ENCODE results near the gene FBLN1. TPM values are rescaled to one million over a fixed set of nuclear protein-coding genes. Genes with fewer than 3 reads are reported as not detected.

Gene FBLN1
- total RNA-seq, 1 donor from 2014 or later: 307 TPM

DNA sequence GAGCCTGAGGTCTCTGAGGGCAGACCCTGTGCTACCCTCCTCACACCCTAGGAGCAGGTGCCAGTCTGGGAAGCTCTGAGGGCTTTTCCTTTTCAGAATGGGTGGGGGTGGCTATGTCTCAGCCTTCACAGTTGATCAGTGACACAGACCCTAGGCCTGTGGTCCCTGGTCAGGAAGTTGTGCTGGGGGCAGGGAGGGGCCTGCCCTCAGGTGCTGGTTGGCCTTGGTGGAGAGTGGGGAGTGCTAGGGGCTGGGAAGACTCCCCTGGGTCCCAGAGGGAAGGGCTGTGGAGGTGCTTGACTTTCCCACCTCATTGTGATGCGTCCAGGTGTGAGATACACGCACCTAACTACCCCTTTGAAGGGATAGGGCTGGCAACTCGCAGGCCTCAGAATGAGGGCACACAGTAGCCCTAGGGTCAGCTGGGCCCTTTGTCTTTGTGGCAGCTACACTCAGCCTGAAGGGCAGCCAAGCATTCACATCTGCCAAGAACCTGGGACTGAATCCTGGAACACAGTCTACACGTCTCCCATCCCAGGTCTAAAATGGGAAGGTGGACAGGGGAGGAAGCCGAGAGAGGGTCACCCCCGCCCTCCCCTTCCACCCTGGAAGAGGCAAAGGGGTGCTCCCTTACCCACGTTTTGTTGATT, 137.7 kb downstream of the FBLN1 start:
- TF ChIP-seq, protein P1, sequence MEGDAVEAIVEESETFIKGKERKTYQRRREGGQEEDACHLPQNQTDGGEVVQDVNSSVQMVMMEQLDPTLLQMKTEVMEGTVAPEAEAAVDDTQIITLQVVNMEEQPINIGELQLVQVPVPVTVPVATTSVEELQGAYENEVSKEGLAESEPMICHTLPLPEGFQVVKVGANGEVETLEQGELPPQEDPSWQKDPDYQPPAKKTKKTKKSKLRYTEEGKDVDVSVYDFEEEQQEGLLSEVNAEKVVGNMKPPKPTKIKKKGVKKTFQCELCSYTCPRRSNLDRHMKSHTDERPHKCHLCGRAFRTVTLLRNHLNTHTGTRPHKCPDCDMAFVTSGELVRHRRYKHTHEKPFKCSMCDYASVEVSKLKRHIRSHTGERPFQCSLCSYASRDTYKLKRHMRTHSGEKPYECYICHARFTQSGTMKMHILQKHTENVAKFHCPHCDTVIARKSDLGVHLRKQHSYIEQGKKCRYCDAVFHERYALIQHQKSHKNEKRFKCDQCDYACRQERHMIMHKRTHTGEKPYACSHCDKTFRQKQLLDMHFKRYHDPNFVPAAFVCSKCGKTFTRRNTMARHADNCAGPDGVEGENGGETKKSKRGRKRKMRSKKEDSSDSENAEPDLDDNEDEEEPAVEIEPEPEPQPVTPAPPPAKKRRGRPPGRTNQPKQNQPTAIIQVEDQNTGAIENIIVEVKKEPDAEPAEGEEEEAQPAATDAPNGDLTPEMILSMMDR (IDR thresholded peaks at IDR 0.05): no peak
- H3K9me3 ChIP-seq: no peaks in the 10 kb centered on the region
- ATAC-seq: no peak
- intact Hi-C loops (cut with DNase I): no loop called here
- DNase-seq: no peak
- no peak overlapping the region for H3K27ac ChIP-seq
- peaks cover 20% of the 10 kb centered on the region for H3K4me1 ChIP-seq
- H3K27me3 ChIP-seq (ENCODE audit: low read depth): peaks cover 27% of the 10 kb centered on the region
- no peaks in the 10 kb centered on the region for H3K36me3 ChIP-seq
- H3K4me3 ChIP-seq: no peak overlapping the region

DNA sequence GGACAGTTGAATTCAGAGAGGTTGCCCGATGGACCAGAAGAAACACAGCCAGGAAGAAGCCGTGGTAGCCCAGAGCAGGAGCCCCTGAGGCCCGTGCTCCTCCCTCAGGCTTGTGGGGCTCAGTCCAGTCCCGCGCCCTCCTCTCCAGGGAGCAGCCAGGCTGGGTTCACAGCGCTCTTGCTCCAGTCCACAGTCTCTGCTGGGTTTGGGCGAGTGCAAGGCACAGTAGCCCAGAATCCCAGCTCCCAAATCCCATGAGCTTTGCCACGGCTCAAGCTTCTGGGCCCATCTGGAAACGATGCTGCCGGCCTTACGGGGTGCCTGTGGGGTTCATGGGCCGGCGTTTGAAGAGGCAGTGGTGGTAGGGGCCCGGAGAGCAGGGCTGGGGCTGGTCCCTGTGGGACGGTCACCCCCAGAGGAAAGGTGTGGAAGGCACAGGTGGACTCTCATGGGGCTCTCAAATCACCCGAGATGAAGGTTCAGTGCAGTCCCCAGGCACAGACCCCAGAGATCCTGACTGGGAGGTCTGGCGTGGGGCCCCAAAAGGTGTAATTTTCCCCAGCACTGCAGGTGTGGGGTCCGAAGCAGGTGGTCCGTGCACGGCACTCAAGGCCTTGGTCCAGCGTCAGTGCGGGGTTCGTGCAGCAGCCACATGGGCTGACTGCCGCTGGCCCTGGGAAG, 138.4 kb downstream of the FBLN1 start:
- Histone ChIP-seq H3K4me3 (no peak overlapping the region), H3K27ac (no peak overlapping the region)

DNA sequence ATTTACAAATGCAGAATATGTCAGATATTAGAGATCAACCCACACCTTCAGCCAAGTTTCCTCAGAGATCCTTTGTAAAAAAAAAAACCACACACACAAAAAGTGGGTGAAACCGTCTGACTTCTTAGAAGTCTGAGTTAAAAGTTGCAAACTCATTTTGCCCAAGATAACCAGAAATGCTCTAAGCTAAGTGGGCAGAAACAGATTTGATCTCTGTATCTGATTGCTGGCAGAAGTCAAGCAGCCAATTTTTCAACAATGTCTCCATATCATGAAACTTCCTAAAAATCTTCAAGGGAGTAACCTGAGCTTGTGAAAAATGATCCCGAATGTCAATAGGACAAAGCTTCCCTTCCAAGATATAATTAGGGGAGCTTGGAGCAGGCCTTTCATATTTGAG, 140.3 kb downstream of the FBLN1 start:
- TF ChIP-seq, protein P1 (IDR thresholded peaks at IDR 0.05): no peak
- Histone ChIP-seq H3K4me1 (peaks cover 27% of the 10 kb centered on the region), H3K27ac (no peak overlapping the region), H3K4me3 (no peak overlapping the region), H3K27me3 (ENCODE audit: low read depth) (peaks cover 32% of the 10 kb centered on the region), H3K9me3 (no peaks in the 10 kb centered on the region), H3K36me3 (no peaks in the 10 kb centered on the region)
- DNase-seq: no peak
- intact Hi-C loops (cut with DNase I): no loop called here
- no peak for ATAC-seq

More for the DNA sequence above, 138.4 kb downstream of the FBLN1 start:
- H3K9me3 ChIP-seq: no peaks in the 10 kb centered on the region
- TF ChIP-seq, protein P1 (IDR thresholded peaks at IDR 0.05): no peak
- intact Hi-C loops (cut with DNase I): no loop called here
- peaks cover 26% of the 10 kb centered on the region for H3K4me1 ChIP-seq
- ATAC-seq: no peak
- H3K27me3 ChIP-seq (ENCODE audit: low read depth): peaks cover 34% of the 10 kb centered on the region
- H3K36me3 ChIP-seq: no peaks in the 10 kb centered on the region
- DNase-seq: no peak

DNA sequence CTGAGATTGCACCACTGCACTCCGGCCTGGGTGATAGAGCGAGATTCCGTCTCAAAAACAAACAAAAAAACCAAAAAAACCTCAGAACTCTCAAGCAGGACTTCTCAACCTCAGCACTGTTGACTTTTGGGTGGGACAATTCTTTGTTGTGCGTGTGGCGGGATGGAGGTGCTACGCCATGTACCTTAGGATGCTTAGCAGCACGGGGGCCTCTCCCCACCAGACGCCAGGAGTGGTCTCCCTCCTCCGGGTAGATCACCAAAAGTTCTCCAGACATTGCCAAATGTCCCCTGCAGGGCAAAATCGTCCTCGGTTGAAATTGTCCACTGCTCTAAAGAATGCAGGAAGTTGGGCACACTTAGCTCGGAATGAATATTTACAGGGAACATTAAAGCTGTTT, 142.0 kb downstream of the FBLN1 start:
- Histone ChIP-seq H3K4me1 (peaks cover 14% of the 10 kb centered on the region), H3K27ac (no peak overlapping the region), H3K4me3 (no peak overlapping the region), H3K9me3 (no peaks in the 10 kb centered on the region), H3K36me3 (no peaks in the 10 kb centered on the region), H3K27me3 (ENCODE audit: low read depth) (peaks cover 32% of the 10 kb centered on the region)
- TF ChIP-seq, protein P1 (IDR thresholded peaks at IDR 0.05): no peak
- ATAC-seq (no peak), DNase-seq (no peak)
- intact Hi-C loops (cut with DNase I): no loop called here

DNA sequence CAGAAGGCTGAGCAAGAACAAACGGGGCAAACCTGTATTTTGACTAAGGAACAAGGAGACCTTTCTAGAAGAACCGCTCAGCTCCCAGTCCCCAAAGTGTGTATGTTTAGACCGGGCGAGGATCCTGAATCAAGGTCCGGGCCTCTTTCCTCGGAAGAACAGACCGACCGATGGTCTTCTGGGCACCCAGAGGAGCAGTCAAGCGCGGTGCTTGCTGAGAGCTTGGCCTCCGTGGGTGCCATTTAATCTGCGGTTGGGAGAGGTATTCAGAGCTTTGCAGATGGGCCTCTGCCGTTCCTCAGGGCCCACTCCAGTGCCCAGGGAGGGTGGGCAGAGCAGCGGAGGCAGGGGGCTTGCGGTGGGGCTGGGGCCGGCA, 142.5 kb downstream of the FBLN1 start:
- Histone ChIP-seq H3K27ac (no peak overlapping the region), H3K9me3 (no peaks in the 10 kb centered on the region), H3K36me3 (no peaks in the 10 kb centered on the region), H3K4me3 (no peak overlapping the region), H3K4me1 (peaks cover 10% of the 10 kb centered on the region), H3K27me3 (ENCODE audit: low read depth) (peaks cover 30% of the 10 kb centered on the region)
- ATAC-seq: peak in 1 of 2 donors; percentile 21
- TF ChIP-seq, protein P1 (IDR thresholded peaks at IDR 0.05): no peak
- intact Hi-C loops (cut with DNase I): no loop called here
- no peak for DNase-seq
